A549 (cell line): ENCODE measurements around the gene EFNB2. TPM values are rescaled to one million over a fixed set of nuclear protein-coding genes. Genes with fewer than 3 reads are reported as not detected.

ENCODE experiments used
- ATAC-seq, 2 experiments: fragments of 200-7000 bp in 1 of 2; fragments of >200 bp in 1 of 2; cut with Nextera tagmentation in 1 of 2; cut with Tn5 transposase in 1 of 2; 3 replicates each; pipeline versions ENCODE4 v1.8.0 to v1.9.1; 2018 to 2020; ENCODE audit warnings: mild to moderate bottlenecking in 1 of 2, moderate library complexity in 1 of 2
- CTCF ChIA-PET: fragments of 300-600 bp; sonication (Branson Sonifier 250); formaldehyde crosslinking; extraction: SDS; loops from one replicate; lab custom pipeline; 2021; ENCODE audit warnings: antibody characterized with exemption, inconsistent platforms; lab: Yijun Ruan, JAX
- POLR2A ChIA-PET: fragments of 350-600 bp; formaldehyde crosslinking; extraction: SDS; loops from one replicate; lab custom pipeline; 2021; ENCODE audit warnings: antibody characterized with exemption, inconsistent platforms; lab: Yijun Ruan, JAX
- DNase-seq, 2 experiments: peaks; one replicate each; pipeline versions ENCODE4 v3.0.0 to v3.0.0-alpha.2; 2011 to 2016; ENCODE audit warnings: low read depth in 1 of 2, low spot score in 1 of 2
- FAIRE-seq: peaks from 2 replicates; lab custom pipeline; 2011; peaks lifted over from hg19 to GRCh38; lab: Jason Lieb, UNC
- H3K27ac ChIP-seq, 2 experiments: fragments of >200 bp; sonication (Bioruptor Twin); formaldehyde crosslinking; 3 replicates each; pipeline ENCODE4 v1.5.1; 2016 to 2017
- H3K4me1 ChIP-seq: fragments of >200 bp; sonication (Bioruptor Twin); formaldehyde crosslinking; 3 replicates; pipeline ENCODE4 v1.6.1; 2016
- H3K4me2 ChIP-seq: fragments of >200 bp; sonication (Bioruptor Twin); formaldehyde crosslinking; 3 replicates; pipeline ENCODE4 v1.6.1; 2016
- H3K4me3 ChIP-seq: fragments of >200 bp; sonication (Bioruptor Twin); formaldehyde crosslinking; 3 replicates; pipeline ENCODE4 v1.5.1; 2016
- H3K9me3 ChIP-seq: fragments of >200 bp; sonication (Bioruptor Twin); formaldehyde crosslinking; 3 replicates; pipeline ENCODE4 v1.6.1; 2016
- CBX2 ChIP-seq: fragments of 200-600 bp; sonication (generic); IDR thresholded peaks from 2 replicates; pipeline ENCODE4 v1.6.1; 2016; ENCODE audit warnings: low read depth, mild to moderate bottlenecking, borderline replicate concordance
- CEBPB ChIP-seq, 2 experiments: fragments of >200 bp in 1 of 2; sonication (Bioruptor Twin) in 1 of 2; formaldehyde crosslinking in 1 of 2; IDR thresholded peaks; 2 replicates each; pipeline ENCODE4 v1.6.1; 2012 to 2016
- CHD2 ChIP-seq: fragments of 150-350 bp; IDR thresholded peaks from 2 replicates; pipeline ENCODE4 v1.6.1; 2014; ENCODE audit warnings: low read length; ENCODE audit not compliant: partially characterized antibody
- CHD4 ChIP-seq: fragments of 200-600 bp; sonication (generic); IDR thresholded peaks from 2 replicates; pipeline ENCODE4 v1.6.1; 2016; ENCODE audit warnings: antibody characterized with exemption, mild to moderate bottlenecking, borderline replicate concordance
- EP300 ChIP-seq, 2 experiments: fragments of >200 bp; sonication (Bioruptor Twin); formaldehyde crosslinking; IDR thresholded peaks; 2 replicates in 1 of 2; 3 replicates in 1 of 2; pipeline ENCODE4 v1.6.1; 2016 to 2017
- ESRRA ChIP-seq: fragments of 150-350 bp; IDR thresholded peaks from 2 replicates; pipeline ENCODE4 v1.6.1; 2014; ENCODE audit warnings: mild to moderate bottlenecking, low read length, borderline replicate concordance
- FOXS1 ChIP-seq: fragments of 250-450 bp; sonication (Bioruptor Pico); IDR thresholded peaks from 2 replicates; pipeline ENCODE4 v1.5.0; 2020; ENCODE audit warnings: mild to moderate bottlenecking, moderate library complexity
- HDAC2 ChIP-seq: fragments of 200-600 bp; sonication (generic); IDR thresholded peaks from 2 replicates; pipeline ENCODE4 v1.6.1; 2016
- HEYL ChIP-seq: fragments of 250-450 bp; sonication (Bioruptor Pico); IDR thresholded peaks from 2 replicates; pipeline ENCODE4 v1.8.0; 2021; ENCODE audit warnings: mild to moderate bottlenecking, moderate library complexity
- HOXA7 ChIP-seq: fragments of 250-450 bp; sonication (Bioruptor Pico); IDR thresholded peaks from 2 replicates; pipeline ENCODE4 v1.5.0; 2020; ENCODE audit warnings: mild to moderate bottlenecking, moderate library complexity
- JUN ChIP-seq, 2 experiments: fragments of >200 bp; sonication (Bioruptor Twin); formaldehyde crosslinking; IDR thresholded peaks; 2 replicates in 1 of 2; 3 replicates in 1 of 2; pipeline ENCODE4 v1.6.1; 2016 to 2017
- JUNB ChIP-seq: fragments of >200 bp; sonication (Bioruptor Twin); formaldehyde crosslinking; IDR thresholded peaks from 2 replicates; pipeline ENCODE4 v1.6.1; 2016
- MAFK ChIP-seq: fragments of 450-650 bp; IDR thresholded peaks from 2 replicates; pipeline ENCODE4 v1.6.1; 2014; ENCODE audit not compliant: partially characterized antibody
- NR3C1 ChIP-seq: fragments of >200 bp; sonication (Bioruptor Twin); formaldehyde crosslinking; IDR thresholded peaks from 3 replicates; pipeline ENCODE4 v1.6.1; 2017
- PBX3 ChIP-seq: IDR thresholded peaks from 2 replicates; pipeline ENCODE4 v1.6.1; 2012
- PHF8 ChIP-seq: fragments of 200-600 bp; sonication (generic); IDR thresholded peaks from 2 replicates; pipeline ENCODE4 v1.6.1; 2016; ENCODE audit warnings: low read depth, mild to moderate bottlenecking, antibody characterized with exemption, moderate library complexity, borderline replicate concordance
- RAD21 ChIP-seq, 2 experiments: fragments of >200 bp in 1 of 2; sonication (Bioruptor Twin) in 1 of 2; formaldehyde crosslinking in 1 of 2; IDR thresholded peaks in 1 of 2; conservative IDR thresholded peaks in 1 of 2; 2 replicates in 1 of 2; 3 replicates in 1 of 2; pipeline ENCODE4 v1.6.1; 2012 to 2018; ENCODE audit warnings: inconsistent platforms in 1 of 2
- RARB ChIP-seq: fragments of 250-450 bp; sonication (Bioruptor Pico); IDR thresholded peaks from 2 replicates; pipeline ENCODE4 v1.8.0; 2021; ENCODE audit warnings: mild to moderate bottlenecking, moderate library complexity
- RCOR1 ChIP-seq: fragments of 150-350 bp; IDR thresholded peaks from 2 replicates; pipeline ENCODE4 v1.6.1; 2014; ENCODE audit warnings: antibody characterized with exemption, low read length, low read depth
- RFX5 ChIP-seq: fragments of 450-650 bp; IDR thresholded peaks from 2 replicates; pipeline ENCODE4 v1.7.1; 2014; ENCODE audit warnings: antibody characterized with exemption, mild to moderate bottlenecking, moderate library complexity
- TFCP2L1 ChIP-seq: fragments of 250-450 bp; sonication (Bioruptor Pico); IDR thresholded peaks from 2 replicates; pipeline ENCODE4 v1.5.0; 2021; ENCODE audit warnings: mild to moderate bottlenecking
- TP53 ChIP-seq: fragments of 250-450 bp; sonication (Bioruptor Pico); IDR thresholded peaks from 2 replicates; pipeline ENCODE4 v1.5.0; 2021; ENCODE audit warnings: mild to moderate bottlenecking, moderate library complexity
- ZFP36 ChIP-seq: fragments of 450-650 bp; IDR thresholded peaks from 2 replicates; pipeline ENCODE4 v1.6.1; 2014; ENCODE audit warnings: borderline replicate concordance; ENCODE audit not compliant: partially characterized antibody
- ZNF302 ChIP-seq: fragments of 250-450 bp; sonication (Bioruptor Pico); IDR thresholded peaks from 2 replicates; pipeline ENCODE4 v1.9.0; 2021; ENCODE audit warnings: inconsistent platforms, mild to moderate bottlenecking, moderate library complexity
- ZSCAN20 ChIP-seq: fragments of 250-450 bp; sonication (Bioruptor Pico); IDR thresholded peaks from 2 replicates; pipeline ENCODE4 v1.8.0; 2022; ENCODE audit warnings: mild to moderate bottlenecking, moderate library complexity
- WGBS: methylation state at CpG from one replicate; pipeline ENCODE4 v1.1.6; 2017; ENCODE audit errors: missing lambda C conversion rate; 5-methylcytosine and 5-hydroxymethylcytosine counted together
- polyA plus RNA-seq, 4 experiments: library from polyadenylated mRNA; depleted of rRNA in 3 of 4; stranded (reverse); fragments of >200 nt; fragmentation: RNase III in 1 of 4; extraction: RNeasy Plus Mini Kit Qiagen cat#74134 plus additional on column Dnase treatment in 1 of 4; gene quantifications; 2 replicates in 3 of 4; 3 replicates in 1 of 4; pipeline ENCODE4 v1.2.3, GENCODE V29; 2011 to 2017
- TF ChIP-seq, protein P1 (sequence below): fragments of >200 bp; sonication (Bioruptor Twin); formaldehyde crosslinking; IDR thresholded peaks from 3 replicates; pipeline ENCODE4 v1.5.1; 2016

Gene EFNB2
- polyA plus RNA-seq, 2 of the 4 experiments (the other 2 are of a cell fraction), result 1.0 to 1.3 TPM

- no peaks in the 10 kb centered on the region for H3K9me3 ChIP-seq
- TF ChIP-seq RCOR1 (no peak), ZFP36 (no peak), CHD4 (no peak), JUNB (no peak), RFX5 (no peak), FOXS1 (CRISPR knock-in tag) (no peak), PHF8 (no peak)
- ATAC-seq, result no peak
- 48% methylated on average over 4 of the region's 6 CpGs for WGBS
- CTCF ChIA-PET, result no interaction called here
- no peak overlapping the region for H3K27ac ChIP-seq
- no peaks in the 10 kb centered on the region for H3K4me1 ChIP-seq
- POLR2A ChIA-PET, result no interaction called here
- H3K4me2 ChIP-seq, result no peak overlapping the region
- no peak for FAIRE-seq
- no peak for DNase-seq
- H3K4me3 ChIP-seq, result no peak overlapping the region
Measured at GRCh38 chr13:106487129-106487528, 48.3 kb downstream of the EFNB2 start.

DNA sequence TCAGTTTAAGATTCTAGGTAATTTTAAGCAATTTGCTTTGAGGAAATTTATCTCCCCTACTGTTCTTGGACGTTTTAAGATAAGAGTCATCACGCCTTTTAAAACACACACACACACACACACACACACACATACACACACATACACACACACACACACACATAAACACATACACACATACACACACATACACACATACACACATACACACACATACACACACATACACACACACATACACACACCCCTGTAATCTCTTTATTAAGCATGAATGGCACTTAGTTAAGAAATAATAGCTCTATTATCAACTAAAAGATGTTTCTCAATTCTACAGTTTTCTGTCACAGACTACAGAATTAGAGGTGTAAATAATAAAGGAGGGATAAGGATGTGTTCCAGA lies 49.2 kb downstream of the EFNB2 start:
- Histone ChIP-seq H3K4me2 (no peak overlapping the region), H3K4me3 (no peak overlapping the region), H3K9me3 (no peaks in the 10 kb centered on the region), H3K4me1 (no peaks in the 10 kb centered on the region), H3K27ac (no peak overlapping the region)
- FAIRE-seq (no peak), ATAC-seq (no peak), DNase-seq (no peak)
- ChIA-PET POLR2A (no interaction called here), CTCF (no interaction called here)
- TF ChIP-seq HEYL (CRISPR knock-in tag) (no peak), NR3C1 (no peak), RARB (CRISPR knock-in tag) (no peak), JUNB (no peak), ESRRA (no peak), MAFK (no peak), PHF8 (no peak)
- TF ChIP-seq, protein P1, sequence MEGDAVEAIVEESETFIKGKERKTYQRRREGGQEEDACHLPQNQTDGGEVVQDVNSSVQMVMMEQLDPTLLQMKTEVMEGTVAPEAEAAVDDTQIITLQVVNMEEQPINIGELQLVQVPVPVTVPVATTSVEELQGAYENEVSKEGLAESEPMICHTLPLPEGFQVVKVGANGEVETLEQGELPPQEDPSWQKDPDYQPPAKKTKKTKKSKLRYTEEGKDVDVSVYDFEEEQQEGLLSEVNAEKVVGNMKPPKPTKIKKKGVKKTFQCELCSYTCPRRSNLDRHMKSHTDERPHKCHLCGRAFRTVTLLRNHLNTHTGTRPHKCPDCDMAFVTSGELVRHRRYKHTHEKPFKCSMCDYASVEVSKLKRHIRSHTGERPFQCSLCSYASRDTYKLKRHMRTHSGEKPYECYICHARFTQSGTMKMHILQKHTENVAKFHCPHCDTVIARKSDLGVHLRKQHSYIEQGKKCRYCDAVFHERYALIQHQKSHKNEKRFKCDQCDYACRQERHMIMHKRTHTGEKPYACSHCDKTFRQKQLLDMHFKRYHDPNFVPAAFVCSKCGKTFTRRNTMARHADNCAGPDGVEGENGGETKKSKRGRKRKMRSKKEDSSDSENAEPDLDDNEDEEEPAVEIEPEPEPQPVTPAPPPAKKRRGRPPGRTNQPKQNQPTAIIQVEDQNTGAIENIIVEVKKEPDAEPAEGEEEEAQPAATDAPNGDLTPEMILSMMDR, result no peak
- 40% methylated on average over 2 of the region's 2 CpGs for WGBS

GRCh38 chr13:106484537-106485193 lies 50.8 kb downstream of the EFNB2 start:
- WGBS, result 60% methylated on average over 12 of the region's 12 CpGs
- ChIA-PET CTCF (interaction anchor here (0.6 kb wide), 1 partner anchor 1160 kb away, joined by 3 read pairs; no protein-coding TSS in a partner anchor), POLR2A (no interaction called here)

More at GRCh38 chr13:106484537-106485193, 50.8 kb downstream of the EFNB2 start:
- no peaks in the 10 kb centered on the region for H3K4me1 ChIP-seq
- DNase-seq, result no peak
- H3K4me3 ChIP-seq, result no peak overlapping the region
- no peak for TF ChIP-seq HDAC2
- no peak for TF ChIP-seq ZFP36
- no peak for TF ChIP-seq CBX2
- TF ChIP-seq CHD2, result no peak
- TF ChIP-seq ZSCAN20 (CRISPR knock-in tag), result no peak
- no peak for TF ChIP-seq FOXS1 (CRISPR knock-in tag)
- no peak for TF ChIP-seq PBX3
- no peak for TF ChIP-seq ZNF302 (CRISPR knock-in tag)
- no peak for TF ChIP-seq TFCP2L1 (CRISPR knock-in tag)
- TF ChIP-seq, protein P1, result no peak
- TF ChIP-seq TP53, result no peak
- no peak for TF ChIP-seq JUN (IDR thresholded peaks at IDR 0.05)
- no peak for TF ChIP-seq ESRRA
- no peak for TF ChIP-seq NR3C1
- no peak for TF ChIP-seq CEBPB (IDR thresholded peaks at IDR 0.05)
- TF ChIP-seq HOXA7, result no peak
- no peak for TF ChIP-seq JUNB
- no peak for TF ChIP-seq RARB (CRISPR knock-in tag)
- TF ChIP-seq RAD21 (conservative IDR thresholded peaks at IDR 0.05 in 1 of 2, IDR thresholded peaks at IDR 0.05 in 1 of 2), result no peak
- no peak for TF ChIP-seq EP300 (IDR thresholded peaks at IDR 0.05)
- FAIRE-seq, result no peak
- H3K4me2 ChIP-seq, result no peak overlapping the region
- no peaks in the 10 kb centered on the region for H3K9me3 ChIP-seq
- no peak overlapping the region for H3K27ac ChIP-seq
- ATAC-seq, result no peak
